Measurements from ENCODE around the gene OAS2.
"Not testable (repeated sequence)": the region's sequence is repeated elsewhere in the genome, so short reads cannot be mapped to it uniquely, and the experiment has no call there.

OAS2 gene

DNA sequence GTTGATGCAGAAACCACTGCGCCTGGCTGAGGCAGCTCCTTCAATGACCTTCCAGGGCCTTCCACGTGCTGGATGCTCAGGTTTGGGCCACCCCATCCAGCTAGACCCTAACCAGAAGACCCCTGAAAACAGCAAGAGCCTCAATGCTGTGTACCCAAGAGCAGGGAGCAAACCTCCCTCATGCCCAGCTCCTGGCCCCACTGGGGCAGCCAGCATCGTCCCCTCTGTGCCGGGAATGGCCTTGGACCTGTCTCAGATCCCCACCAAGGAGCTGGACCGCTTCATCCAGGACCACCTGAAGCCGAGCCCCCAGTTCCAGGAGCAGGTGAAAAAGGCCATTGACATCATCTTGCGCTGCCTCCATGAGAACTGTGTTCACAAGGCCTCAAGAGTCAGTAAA lies 29.5 kb upstream of the OAS2 start:
- no peak for DNase-seq

DNA sequence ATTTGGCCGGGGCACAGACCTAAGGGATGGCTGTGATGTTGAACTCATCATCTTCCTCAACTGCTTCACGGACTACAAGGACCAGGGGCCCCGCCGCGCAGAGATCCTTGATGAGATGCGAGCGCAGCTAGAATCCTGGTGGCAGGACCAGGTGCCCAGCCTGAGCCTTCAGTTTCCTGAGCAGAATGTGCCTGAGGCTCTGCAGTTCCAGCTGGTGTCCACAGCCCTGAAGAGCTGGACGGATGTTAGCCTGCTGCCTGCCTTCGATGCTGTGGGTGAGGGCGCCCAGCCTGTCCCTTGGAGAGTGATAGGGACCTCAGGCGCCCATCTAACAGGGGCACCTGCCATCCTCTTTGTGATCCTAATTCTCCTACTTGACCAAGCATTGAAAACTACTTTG lies 27.6 kb upstream of the OAS2 start:
- no peak for DNase-seq

DNA sequence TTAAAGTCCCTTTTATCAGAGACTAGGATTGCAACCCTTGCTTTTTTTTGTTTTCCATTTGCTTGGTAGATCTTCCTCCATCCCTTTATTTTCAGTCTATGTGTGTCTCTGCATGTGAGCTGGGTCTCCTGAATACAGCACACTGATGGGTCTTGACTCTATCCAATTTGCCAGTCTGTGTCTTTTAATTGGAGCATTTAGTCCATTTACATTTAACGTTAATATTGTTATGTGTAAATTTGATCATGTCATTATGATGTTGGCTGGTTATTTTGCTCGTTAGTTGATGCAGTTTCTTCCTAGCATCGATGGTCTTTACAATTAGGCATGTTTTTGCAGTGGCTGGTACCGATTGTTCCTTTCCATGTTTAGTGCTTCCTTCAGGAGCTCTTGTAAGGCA lies 21.2 kb upstream of the OAS2 start:
- DNase-seq = not testable (repeated sequence)

DNA sequence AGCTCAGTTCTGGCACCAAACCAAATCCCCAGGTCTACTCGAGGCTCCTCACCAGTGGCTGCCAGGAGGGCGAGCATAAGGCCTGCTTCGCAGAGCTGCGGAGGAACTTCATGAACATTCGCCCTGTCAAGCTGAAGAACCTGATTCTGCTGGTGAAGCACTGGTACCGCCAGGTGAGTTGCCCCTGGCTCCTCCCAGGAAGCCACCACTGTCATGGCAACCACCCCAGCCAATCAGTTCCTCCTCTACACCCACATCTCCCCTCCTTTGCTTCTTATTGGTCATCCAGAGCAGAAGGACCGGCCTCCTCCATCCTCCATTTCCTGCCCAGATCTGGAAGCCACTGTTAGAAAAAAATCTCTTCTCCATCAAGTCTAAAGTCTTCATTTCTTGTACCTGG lies 17.2 kb upstream of the OAS2 start:
- no peak for DNase-seq

DNA sequence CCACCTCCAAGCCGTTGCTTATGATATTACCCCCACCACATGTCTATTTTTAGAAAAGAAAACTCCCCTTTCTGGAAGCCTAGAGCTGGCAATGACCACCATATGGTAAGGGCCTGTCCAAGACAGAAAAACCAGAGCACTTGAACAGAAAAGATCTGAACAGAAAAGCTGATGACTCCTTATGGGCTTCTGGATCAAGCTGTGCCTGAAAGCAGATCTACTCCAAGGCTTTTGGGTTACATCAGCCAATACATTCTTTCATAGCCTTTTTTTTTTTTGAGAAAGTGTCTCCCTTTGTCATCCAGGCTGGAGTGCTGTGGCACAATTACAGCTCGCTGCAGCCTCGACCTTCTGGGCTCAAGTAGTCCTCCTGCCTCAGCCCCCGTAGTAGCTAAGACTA lies 16.8 kb upstream of the OAS2 start:
- DNase-seq = no peak

DNA sequence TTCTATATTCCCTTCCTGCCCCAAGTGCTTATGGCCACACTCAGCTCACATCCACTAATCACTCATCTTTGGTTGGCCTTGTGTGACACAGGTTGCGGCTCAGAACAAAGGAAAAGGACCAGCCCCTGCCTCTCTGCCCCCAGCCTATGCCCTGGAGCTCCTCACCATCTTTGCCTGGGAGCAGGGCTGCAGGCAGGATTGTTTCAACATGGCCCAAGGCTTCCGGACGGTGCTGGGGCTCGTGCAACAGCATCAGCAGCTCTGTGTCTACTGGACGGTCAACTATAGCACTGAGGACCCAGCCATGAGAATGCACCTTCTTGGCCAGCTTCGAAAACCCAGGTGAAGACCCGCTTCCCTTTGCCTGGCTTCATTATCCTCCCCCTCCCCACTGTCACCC lies 15.8 kb upstream of the OAS2 start:
- no peak for DNase-seq

DNA sequence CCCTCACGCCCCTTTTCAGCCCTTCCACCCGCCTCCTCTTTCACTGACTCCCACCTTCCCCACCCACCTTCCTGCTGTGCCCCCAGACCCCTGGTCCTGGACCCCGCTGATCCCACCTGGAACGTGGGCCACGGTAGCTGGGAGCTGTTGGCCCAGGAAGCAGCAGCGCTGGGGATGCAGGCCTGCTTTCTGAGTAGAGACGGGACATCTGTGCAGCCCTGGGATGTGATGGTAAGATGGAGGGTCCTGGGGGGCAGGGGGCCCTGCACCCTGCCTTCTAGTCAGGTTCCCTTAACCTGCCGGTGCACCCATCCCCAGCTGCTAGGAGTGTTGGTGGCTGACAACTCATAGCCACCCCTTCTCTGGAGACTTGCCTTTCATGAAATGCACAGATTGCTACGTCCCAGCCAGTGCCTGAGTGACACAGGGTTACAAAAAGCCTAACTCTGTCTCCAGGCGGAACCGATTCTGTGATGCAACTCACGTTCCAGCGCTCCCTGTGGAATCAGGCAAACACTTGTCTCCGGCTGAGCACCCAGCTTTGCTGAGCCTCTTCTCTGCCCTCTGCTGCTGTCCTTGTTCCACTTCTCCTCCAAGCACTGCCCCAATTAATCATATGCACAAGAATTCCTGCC lies 15.0 kb upstream of the OAS2 start:
- no peak for DNase-seq

DNA sequence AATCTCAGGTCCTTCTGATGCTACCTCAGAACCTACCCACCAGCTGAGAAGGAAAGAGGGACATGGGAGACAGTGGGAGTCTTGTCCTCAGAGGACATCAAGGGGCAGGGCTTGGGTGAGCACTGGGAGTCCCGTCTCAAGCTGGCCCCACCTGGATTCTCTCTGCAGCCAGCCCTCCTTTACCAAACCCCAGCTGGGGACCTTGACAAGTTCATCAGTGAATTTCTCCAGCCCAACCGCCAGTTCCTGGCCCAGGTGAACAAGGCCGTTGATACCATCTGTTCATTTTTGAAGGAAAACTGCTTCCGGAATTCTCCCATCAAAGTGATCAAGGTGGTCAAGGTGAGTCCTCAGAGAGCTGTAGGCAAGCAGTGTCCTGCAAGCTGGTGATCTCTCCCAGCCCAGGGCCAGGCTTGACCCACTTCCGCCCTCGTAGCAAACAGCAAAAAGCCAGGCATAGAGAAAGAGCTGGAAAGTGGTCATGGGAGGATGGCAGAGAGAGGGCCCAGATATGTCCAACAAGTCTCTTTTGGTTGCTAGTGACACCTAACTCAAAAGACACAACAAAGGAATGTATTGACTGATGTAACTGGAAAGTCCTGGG lies 14.2 kb upstream of the OAS2 start:
- DNase-seq = no peak

DNA sequence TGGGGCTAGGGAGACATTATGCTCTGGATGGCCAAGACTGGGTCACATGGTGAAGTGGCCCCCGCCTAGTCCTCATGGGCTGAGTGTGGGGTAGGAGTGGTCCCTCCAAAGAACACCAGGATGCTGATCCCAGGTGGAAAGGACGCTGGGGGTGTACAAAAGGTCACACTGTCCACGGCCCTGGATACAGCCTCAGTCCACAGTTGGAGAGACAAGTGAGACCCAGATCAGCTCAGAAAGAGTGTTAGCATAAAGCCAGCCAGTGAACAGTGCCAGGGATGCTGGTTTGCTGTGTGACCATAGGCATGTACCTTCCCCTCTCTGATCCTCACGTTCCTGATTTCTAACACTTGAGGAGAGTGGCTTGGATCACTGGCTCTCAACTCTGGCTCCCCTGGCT lies 13.4 kb upstream of the OAS2 start:
- no peak for DNase-seq

DNA sequence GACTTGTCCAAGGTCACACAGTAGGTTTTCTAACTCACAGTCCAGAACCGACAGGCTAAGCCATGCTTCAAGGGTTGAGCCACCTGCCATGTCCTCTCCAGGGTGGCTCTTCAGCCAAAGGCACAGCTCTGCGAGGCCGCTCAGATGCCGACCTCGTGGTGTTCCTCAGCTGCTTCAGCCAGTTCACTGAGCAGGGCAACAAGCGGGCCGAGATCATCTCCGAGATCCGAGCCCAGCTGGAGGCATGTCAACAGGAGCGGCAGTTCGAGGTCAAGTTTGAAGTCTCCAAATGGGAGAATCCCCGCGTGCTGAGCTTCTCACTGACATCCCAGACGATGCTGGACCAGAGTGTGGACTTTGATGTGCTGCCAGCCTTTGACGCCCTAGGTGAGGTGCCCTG lies 12.7 kb upstream of the OAS2 start:
- DNase-seq = no peak

DNA sequence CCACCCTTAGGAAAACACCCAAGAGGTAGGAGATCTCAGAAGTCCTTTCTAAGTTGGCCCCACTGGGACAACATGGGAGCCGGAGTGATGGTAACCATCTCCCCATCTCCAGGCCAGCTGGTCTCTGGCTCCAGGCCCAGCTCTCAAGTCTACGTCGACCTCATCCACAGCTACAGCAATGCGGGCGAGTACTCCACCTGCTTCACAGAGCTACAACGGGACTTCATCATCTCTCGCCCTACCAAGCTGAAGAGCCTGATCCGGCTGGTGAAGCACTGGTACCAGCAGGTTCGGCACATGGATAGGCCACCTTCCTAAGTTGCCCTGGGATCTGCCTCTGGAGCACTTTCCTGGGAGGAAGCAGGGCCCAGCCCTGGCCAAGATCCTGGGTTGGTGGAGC lies 11.0 kb upstream of the OAS2 start:
- DNase-seq = no peak

DNA sequence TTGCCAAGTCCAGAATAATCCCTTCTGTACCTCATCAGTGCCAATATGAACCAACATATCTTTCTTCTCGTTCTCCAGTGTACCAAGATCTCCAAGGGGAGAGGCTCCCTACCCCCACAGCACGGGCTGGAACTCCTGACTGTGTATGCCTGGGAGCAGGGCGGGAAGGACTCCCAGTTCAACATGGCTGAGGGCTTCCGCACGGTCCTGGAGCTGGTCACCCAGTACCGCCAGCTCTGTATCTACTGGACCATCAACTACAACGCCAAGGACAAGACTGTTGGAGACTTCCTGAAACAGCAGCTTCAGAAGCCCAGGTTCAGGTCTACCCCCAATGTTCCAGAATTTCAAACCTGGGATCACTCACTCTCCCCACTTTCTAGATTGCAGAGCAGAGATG lies 10.5 kb upstream of the OAS2 start:
- no peak for DNase-seq

DNA sequence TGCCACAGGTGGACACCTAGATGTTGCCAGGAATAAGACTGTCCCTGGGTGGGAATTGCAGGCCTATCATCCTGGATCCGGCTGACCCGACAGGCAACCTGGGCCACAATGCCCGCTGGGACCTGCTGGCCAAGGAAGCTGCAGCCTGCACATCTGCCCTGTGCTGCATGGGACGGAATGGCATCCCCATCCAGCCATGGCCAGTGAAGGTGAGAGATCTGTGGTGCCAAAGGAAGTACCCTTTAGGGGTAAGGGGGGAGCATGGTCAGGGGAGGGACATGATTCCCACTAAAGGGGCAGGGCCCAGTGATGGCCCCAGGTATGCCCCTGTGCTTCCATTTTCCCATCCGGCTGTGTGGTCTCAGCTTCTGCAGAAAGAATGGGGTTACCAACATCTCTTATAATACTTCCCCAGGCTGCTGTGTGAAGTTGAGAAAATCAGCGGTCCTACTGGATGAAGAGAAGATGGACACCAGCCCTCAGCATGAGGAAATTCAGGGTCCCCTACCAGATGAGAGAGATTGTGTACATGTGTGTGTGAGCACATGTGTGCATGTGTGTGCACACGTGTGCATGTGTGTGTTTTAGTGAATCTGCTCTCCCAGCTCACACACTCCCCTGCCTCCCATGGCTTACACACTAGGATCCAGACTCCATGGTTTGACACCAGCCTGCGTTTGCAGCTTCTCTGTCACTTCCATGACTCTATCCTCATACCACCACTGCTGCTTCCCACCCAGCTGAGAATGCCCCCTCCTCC lies 8.6 kb upstream of the OAS2 start:
- DNase-seq = no peak

DNA sequence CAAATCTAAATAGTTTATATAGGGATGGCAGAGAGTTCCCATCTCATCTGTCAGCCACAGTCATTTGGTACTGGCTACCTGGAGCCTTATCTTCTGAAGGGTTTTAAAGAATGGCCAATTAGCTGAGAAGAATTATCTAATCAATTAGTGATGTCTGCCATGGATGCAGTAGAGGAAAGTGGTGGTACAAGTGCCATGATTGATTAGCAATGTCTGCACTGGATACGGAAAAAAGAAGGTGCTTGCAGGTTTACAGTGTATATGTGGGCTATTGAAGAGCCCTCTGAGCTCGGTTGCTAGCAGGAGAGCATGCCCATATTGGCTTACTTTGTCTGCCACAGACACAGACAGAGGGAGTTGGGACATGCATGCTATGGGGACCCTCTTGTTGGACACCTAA lies 7.9 kb upstream of the OAS2 start:
- no peak for DNase-seq

DNA sequence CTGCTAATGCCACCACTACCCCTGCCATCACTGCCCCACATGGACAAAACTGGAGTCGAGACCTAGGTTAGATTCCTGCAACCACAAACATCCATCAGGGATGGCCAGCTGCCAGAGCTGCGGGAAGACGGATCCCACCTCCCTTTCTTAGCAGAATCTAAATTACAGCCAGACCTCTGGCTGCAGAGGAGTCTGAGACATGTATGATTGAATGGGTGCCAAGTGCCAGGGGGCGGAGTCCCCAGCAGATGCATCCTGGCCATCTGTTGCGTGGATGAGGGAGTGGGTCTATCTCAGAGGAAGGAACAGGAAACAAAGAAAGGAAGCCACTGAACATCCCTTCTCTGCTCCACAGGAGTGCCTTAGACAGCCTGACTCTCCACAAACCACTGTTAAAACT lies 7.1 kb upstream of the OAS2 start:
- no peak for DNase-seq

DNA sequence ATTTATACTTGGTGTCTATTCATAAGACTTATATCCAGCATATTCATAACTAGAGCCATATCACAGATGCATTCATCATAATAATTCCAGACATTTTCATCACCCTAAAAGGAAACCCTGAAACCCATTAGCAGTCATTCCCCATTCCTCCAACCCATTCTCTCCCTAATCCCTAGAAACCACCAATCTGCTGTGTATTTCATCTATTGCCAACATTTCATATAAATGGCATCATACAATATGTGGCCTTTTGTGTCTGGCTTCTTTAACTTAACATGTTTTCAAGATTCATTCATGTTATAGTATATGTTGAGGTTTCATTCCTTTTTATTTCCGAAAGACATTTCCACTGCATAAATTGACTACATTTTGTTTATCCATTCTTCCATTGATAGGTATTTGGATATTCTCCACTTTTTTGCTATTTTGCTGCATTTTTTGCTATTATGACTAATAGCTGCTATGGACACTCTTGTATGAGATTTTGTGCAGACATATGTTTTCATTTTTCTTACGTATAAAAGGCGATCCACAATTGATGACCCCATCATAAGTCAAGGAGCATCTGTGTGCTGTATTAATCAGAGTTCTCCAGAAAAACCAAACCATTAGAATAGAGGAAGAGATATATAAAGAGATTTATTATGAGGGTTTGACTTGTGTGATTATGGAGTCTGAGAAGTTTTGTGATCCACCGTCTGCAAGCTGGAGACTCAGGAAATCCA lies 5.1 kb upstream of the OAS2 start:
- DNase-seq = no peak

DNA sequence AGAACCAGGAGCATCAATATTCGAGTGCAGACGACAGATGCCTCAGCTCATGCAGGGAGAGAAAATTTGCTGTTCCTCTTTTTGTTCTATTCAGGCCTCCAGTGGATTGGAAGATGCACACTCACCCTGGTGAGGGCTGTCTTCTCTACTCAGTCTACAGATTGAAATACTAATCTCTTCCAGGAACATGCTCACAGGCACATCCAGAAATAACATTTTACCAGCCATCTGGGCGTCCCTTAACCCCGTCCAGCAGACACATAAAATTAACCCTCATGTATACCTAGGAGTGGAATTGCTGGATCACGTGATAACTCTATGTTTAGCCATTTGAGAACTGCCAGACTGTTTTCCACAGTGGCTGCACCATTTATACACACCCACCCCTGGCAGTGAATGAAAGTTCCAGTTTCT lies 4.5 kb upstream of the OAS2 start:
- DNase-seq = no peak

DNA sequence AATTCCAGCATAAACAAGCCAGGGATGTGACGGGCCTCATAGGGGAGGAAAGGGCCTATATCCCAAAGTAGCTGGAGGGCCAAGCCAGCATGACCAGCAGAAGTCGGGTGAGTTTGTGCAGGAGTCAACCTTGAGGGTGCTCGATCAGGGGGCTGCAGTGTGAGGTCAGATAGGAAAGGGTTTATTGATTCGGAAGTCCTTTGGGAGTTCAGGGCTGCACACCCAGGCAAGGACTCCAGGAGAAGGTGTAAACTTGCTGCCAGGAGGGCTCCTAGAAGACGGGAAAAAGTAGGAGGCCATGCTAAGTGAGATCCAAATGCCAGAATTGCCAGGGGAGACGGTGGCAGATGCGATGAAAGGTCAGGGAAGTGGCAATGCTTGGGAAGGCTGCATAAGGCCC lies 3.4 kb upstream of the OAS2 start:
- no peak for DNase-seq

DNA sequence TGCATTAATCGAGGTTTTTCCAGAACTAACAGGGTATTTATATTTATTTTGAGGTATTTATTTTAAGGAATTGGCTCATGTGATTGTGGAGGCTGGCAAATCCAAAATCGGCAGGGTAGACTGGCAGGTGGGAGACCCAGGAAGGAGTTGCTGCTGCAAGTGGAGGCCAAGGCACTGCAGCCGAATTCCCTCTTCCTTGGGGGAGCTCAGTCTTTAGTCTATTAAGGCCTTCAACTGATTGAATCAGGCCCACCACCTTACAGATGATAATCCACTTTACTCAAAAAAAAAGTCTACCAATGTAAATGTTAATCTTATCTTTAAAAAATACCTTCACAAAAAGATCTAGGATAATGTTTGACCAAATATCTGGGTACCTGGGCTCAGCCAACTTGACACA lies 1.2 kb upstream of the OAS2 start:
- no peak for DNase-seq

DNA sequence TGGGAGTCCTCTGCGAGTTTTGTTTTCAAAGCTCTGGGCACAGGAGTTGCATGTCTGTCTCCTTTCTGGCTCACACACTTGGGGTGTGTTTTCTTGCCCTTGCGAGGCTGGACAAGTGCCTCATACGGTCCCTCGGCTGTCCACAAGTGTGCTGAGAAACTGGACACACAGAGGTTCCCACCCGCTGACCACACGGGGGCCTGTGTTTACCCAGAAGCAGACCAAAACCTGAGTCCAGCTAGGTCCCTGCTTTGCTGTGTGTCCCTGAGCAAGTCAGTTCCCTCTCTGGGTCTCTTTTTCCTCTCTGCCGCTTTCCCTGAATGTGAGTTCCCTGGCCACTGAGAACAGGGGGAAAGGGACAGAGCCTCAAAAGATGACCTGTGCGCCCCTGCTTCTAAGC lies 678 bp upstream of the OAS2 start:
- no peak for DNase-seq

DNA sequence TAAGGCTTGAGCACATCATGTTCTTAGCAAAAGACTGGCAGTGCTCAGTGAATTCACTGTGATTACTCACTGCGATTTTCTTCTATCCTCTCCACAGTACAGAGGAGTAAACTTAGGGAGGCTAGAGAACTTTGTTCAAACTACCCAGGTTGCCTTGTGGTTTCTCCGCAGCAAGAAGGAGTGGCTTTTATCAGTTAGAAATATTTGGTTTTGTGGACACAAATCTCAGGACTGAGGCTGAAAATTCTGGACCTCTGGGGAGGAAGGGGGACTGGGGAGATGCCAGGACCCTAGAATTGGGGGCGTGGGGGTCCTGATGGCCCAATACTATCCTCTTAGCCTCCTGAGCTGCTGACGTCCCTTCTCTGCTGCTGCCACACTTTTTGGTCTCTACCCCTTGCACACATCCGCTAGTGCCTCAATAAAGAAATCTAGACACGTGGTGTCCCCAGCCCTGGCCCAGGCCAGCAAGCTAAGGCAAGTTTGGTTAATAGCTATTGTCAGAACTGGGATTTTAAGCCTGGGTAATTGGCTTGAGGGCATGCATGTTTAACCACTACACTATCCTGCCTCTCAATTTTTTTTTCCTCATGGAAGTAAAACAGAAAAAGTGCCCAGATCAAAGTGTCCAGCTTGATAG lies 842 bp downstream of the OAS2 start:
- DNase-seq = no peak

DNA sequence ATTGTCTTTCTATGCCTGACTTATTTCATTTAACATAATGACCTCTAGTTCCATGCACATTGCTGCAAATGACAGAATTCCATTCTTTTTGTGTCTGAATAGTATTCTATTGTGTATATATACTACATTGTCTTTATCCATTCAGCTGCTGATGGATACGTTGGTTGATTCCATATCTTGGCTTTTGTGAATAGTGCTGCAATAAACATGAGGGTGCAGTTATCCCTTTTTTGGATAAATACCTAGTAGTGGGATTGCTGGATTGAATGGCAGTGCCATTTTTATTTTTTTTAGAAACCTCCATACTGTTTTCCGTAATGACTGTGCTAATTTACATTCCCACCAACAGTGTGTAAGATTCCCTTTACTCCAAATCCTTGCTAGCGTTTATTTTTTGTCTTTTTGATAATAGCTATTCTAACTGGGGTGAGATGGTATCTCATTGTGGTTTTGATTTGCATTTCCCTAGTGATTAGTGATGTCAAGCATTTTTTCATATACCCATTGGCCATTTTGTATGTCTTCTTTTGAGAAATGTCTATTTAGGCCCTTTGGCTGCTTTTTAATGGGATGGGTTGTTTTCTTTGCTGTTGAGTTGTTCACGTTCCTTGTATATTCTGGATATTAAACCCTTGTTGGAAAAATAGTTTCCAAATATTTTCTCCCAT lies 2.3 kb downstream of the OAS2 start:
- no peak for DNase-seq

All from right kidney (tissue), 1 donor.